K562 (cell line): ENCODE results near the gene UNC13C. TPM values are rescaled to one million over a fixed set of nuclear protein-coding genes. Genes with fewer than 3 reads are reported as not detected.

ENCODE experiments used
- ATAC-seq: fragments of 200-7000 bp; cut with Tn5 transposase; 3 replicates; pipeline ENCODE4 v1.9.1; 2020; ENCODE audit warnings: moderate library complexity
- BruUV-seq: library from RNA; stranded (reverse); fragments of 400-500 nt; replicated peaks from 2 replicates; lab custom pipeline; 2021; lab: Mats Ljungman, UMichigan
- CTCF ChIA-PET: fragments of 300-600 bp; formaldehyde crosslinking; extraction: SDS; loops from one replicate; lab custom pipeline; 2021; ENCODE audit warnings: low intra/inter-chr PET ratio; lab: Yijun Ruan, JAX
- POLR2A ChIA-PET: fragments of 300-600, 350-650 bp; sonication (Branson Sonifier 250); formaldehyde crosslinking; extraction: SDS; loops from one replicate; lab custom pipeline; 2021; ENCODE audit warnings: antibody characterized with exemption, inconsistent platforms; lab: Yijun Ruan, JAX
- DNase-seq, 4 experiments: peaks; one replicate each; pipeline versions ENCODE4 v3.0.0 to v3.0.0-alpha.2; 2011 to 2018; ENCODE audit warnings: low spot score in 3 of 4, mixed read lengths in 3 of 4; ENCODE audit errors: extremely low read depth in 1 of 4
- FAIRE-seq: peaks from 2 replicates; lab custom pipeline; 2011; peaks lifted over from hg19 to GRCh38; lab: Jason Lieb, UNC
- H2AFZ ChIP-seq: 2 replicates; pipeline ENCODE4 v1.6.0; 2011; ENCODE audit warnings: low read depth, low read length, control low read depth, inconsistent platforms
- H3K27ac ChIP-seq: fragments of 200-600 bp; 3 replicates; pipeline ENCODE4 v1.8.0; 2011; ENCODE audit warnings: low read depth, mild to moderate bottlenecking, control low read depth, inconsistent platforms, low read length, moderate library complexity, mixed read lengths; ENCODE audit errors: extremely low read depth
- H3K27me3 ChIP-seq, 2 experiments: fragments of 300-600 bp in 1 of 2; 2 replicates in 1 of 2; 3 replicates in 1 of 2; pipeline versions ENCODE4 v1.6.0 to v1.8.0; 2011; ENCODE audit warnings: inconsistent platforms in 2 of 2, low read length in 2 of 2, mild to moderate bottlenecking in 1 of 2, mixed read lengths in 1 of 2, moderate library complexity in 1 of 2; ENCODE audit not compliant: control insufficient read depth in 2 of 2, insufficient read depth in 2 of 2
- H3K36me3 ChIP-seq: fragments of 300-600 bp; 3 replicates; pipeline ENCODE4 v1.8.0; 2011; ENCODE audit warnings: mild to moderate bottlenecking, low read length, inconsistent platforms; ENCODE audit not compliant: control insufficient read depth, insufficient read depth
- H3K4me1 ChIP-seq, 2 experiments: fragments of 200-600 bp in 1 of 2; replicated peaks in 1 of 2; 2 replicates in 1 of 2; 3 replicates in 1 of 2; pipeline versions ENCODE4 v1.5.1 to v1.8.0; 2011; ENCODE audit warnings: inconsistent platforms in 2 of 2, low read length in 2 of 2, mild to moderate bottlenecking in 1 of 2, mixed read lengths in 1 of 2, moderate library complexity in 1 of 2; ENCODE audit not compliant: control insufficient read depth in 2 of 2, insufficient read depth in 2 of 2
- H3K4me2 ChIP-seq: 2 replicates; pipeline ENCODE4 v1.6.1; 2011; ENCODE audit warnings: low read length, control low read depth, inconsistent platforms, mixed read lengths; ENCODE audit not compliant: insufficient read depth
- H3K4me3 ChIP-seq: fragments of 200-600 bp; sonication (generic), shearing (Covaris generic); 2 replicates; pipeline ENCODE4 v1.5.1; 2016; ENCODE audit warnings: control low read depth, inconsistent platforms
- H3K79me2 ChIP-seq: fragments of 200-600 bp; 3 replicates; pipeline ENCODE4 v1.8.0; 2011; ENCODE audit warnings: low read length, inconsistent platforms; ENCODE audit not compliant: control insufficient read depth, insufficient read depth
- H3K9ac ChIP-seq, 2 experiments: 2 replicates each; pipeline versions ENCODE4 v1.6.0 to v1.6.1; 2011; ENCODE audit warnings: low read depth in 2 of 2, low read length in 2 of 2, control low read depth in 1 of 2, inconsistent platforms in 1 of 2, mild to moderate bottlenecking in 1 of 2, mixed read lengths in 1 of 2; ENCODE audit not compliant: insufficient read depth in 1 of 2
- H3K9me1 ChIP-seq: one replicate; pipeline ENCODE4 v1.6.0; 2011; ENCODE audit warnings: inconsistent platforms, mild to moderate bottlenecking, low read length, moderate library complexity; ENCODE audit not compliant: control insufficient read depth, insufficient read depth
- H3K9me3 ChIP-seq: replicated peaks from 2 replicates; pipeline ENCODE4 v1.5.1; 2011; ENCODE audit warnings: low read depth, low read length, inconsistent platforms; ENCODE audit not compliant: control insufficient read depth, insufficient read depth
- H4K20me1 ChIP-seq: replicated peaks from 2 replicates; pipeline ENCODE4 v1.6.1; 2011; ENCODE audit warnings: low read length, inconsistent platforms, mixed read lengths; ENCODE audit not compliant: control insufficient read depth, insufficient read depth
- GATA2 ChIP-seq: sonication (generic); formaldehyde crosslinking; IDR thresholded peaks from 2 replicates; pipeline ENCODE4 v1.4.0; 2020; ENCODE audit warnings: mild to moderate bottlenecking, missing genetic modification reagents
- HDAC2 ChIP-seq: fragments of 450-650 bp; IDR thresholded peaks from 2 replicates; pipeline ENCODE4 v1.6.1; 2016; ENCODE audit warnings: mild to moderate bottlenecking
- NUFIP1 ChIP-seq: fragments of 450-650 bp; IDR thresholded peaks from 2 replicates; pipeline ENCODE4 v1.6.1; 2018; ENCODE audit not compliant: partially characterized antibody
- PTRF ChIP-seq: fragments of 450-650 bp; IDR thresholded peaks from 2 replicates; pipeline ENCODE4 v1.6.1; 2016; ENCODE audit warnings: mild to moderate bottlenecking, missing genetic modification characterization, missing compliant biosample characterization
- RBM22 ChIP-seq: fragments of 200-400 bp; formaldehyde crosslinking; IDR thresholded peaks from 2 replicates; pipeline ENCODE4 v1.6.1; 2018; ENCODE audit warnings: low read length, low read depth; ENCODE audit not compliant: poor library complexity, severe bottlenecking
- SUPT5H ChIP-seq: fragments of 450-650 bp; IDR thresholded peaks from 2 replicates; pipeline ENCODE4 v1.6.1; 2016
- ZEB2 ChIP-seq: fragments of 450-650 bp; IDR thresholded peaks from 2 replicates; pipeline ENCODE4 v1.6.1; 2016
- WGBS: fragments of 100-300 bp; shearing (Covaris generic); methylation state at CpG from one replicate; pipeline ENCODE4 v1.1.6; 2016; ENCODE audit warnings: low coverage, mixed read lengths; ENCODE audit not compliant: insufficient coverage; ENCODE audit errors: missing lambda C conversion rate; 5-methylcytosine and 5-hydroxymethylcytosine counted together
- in situ Hi-C: fragments of 300-500 bp; cut with MboI; formaldehyde crosslinking; loops from 4 replicates; pipeline ENCODE4 v1.15.0; 2018; ENCODE audit warnings: inconsistent platforms, mixed read lengths
- intact Hi-C: fragments of 100-400 bp; cut with micrococcal nuclease; formaldehyde crosslinking; loops from 2 replicates; pipeline ENCODE4 v1.14.2; 2022
- polyA plus RNA-seq, 8 experiments: library from polyadenylated mRNA; depleted of rRNA in 4 of 8; stranded (reverse) in 5 of 8; unstranded in 3 of 8; fragments of >200 nt; fragmentation: Nextera tagmentation in 2 of 8; fragmentation: Illumina TruSeq in 1 of 8; extraction: Ambion mirVana in 2 of 8; extraction: Trizol in 1 of 8; gene quantifications; 2 replicates each; pipeline versions ENCODE4 v1.2.1 to v1.2.3, GENCODE V29; 2011 to 2014; ENCODE audit warnings: inconsistent platforms in 1 of 8, missing spikeins in 1 of 8
- total RNA-seq, 7 experiments: library from RNA; depleted of rRNA in 6 of 7; stranded (reverse); fragments of >200 nt in 6 of 7; fragmentation: Illumina TruSeq in 2 of 7; extraction: Trizol in 2 of 7; gene quantifications; 2 replicates each; pipeline versions ENCODE4 v1.2.1 to v1.2.3, GENCODE V29; 2011 to 2021; ENCODE audit warnings: low replicate concordance in 1 of 7

The UNC13C gene
- total and polyA plus RNA-seq, 9 of the 15 experiments (the other 6 are each of a cell fraction or from before 2014, with no cell fraction given), result not detected

- no TSS peak for BruUV-seq
- Histone ChIP-seq H3K4me2 (no peak overlapping the region), H3K9me3 (0 out of 2 replicates have a peak, but pooled peaks cover 1% of the 10 kb centered on the region), H3K4me3 (no peak overlapping the region), H3K9ac (no peak overlapping the region), H3K27ac (no peak overlapping the region), H3K79me2 (no peaks in the 10 kb centered on the region), H3K36me3 (no peaks in the 10 kb centered on the region), H4K20me1 (no peaks in the 10 kb centered on the region), H3K27me3 (no peaks in the 10 kb centered on the region), H3K4me1 (no peaks in the 10 kb centered on the region), H2AFZ (no peak overlapping the region), H3K9me1 (no peaks in the 10 kb centered on the region)
- intact Hi-C loops (no loop called here), in situ Hi-C loops (no loop called here)
- ATAC-seq (no peak), FAIRE-seq (no peak), DNase-seq (no peak)
- POLR2A ChIA-PET, result no interaction called here
- CTCF ChIA-PET, result no interaction called here
- WGBS, result 7% methylated on average over 4 of the region's 4 CpGs
- no peak for TF ChIP-seq PTRF
- TF ChIP-seq ZEB2, result no peak
- TF ChIP-seq RBM22, result no peak
- no peak for TF ChIP-seq NUFIP1
- TF ChIP-seq SUPT5H, result no peak
- TF ChIP-seq GATA2, result no peak
- no peak for TF ChIP-seq HDAC2
Observed at GRCh38 chr15:54576298-54576935, 598.2 kb downstream of the UNC13C start.
